Stimulated activated CD4-positive, alpha-beta T cell treated with anti-CD3 and anti-CD28 coated beads, Interleukin-4, amount 100 ng/mL, for 24 hours (primary cell): ENCODE results near the gene KCNJ12.
"Not testable (repeated sequence)": the region's sequence is repeated elsewhere in the genome, so short reads cannot be mapped to it uniquely, and the experiment has no call there.

Source experiments
- DNase-seq: peaks from one replicate; pipeline ENCODE4 v3.0.0-alpha.2; 2020

The KCNJ12 gene

GRCh38 chr17:21349358-21350050 lies 26.7 kb upstream of the KCNJ12 start:
- DNase-seq = not testable (repeated sequence)

GRCh38 chr17:21350495-21350894 lies 25.7 kb upstream of the KCNJ12 start:
- DNase-seq = not testable (repeated sequence)

GRCh38 chr17:21351366-21352065 lies 24.6 kb upstream of the KCNJ12 start:
- DNase-seq = no peak

- no peak for DNase-seq
Measured at GRCh38 chr17:21352221-21352980, 23.8 kb upstream of the KCNJ12 start.

GRCh38 chr17:21352981-21353265 lies 23.2 kb upstream of the KCNJ12 start:
- DNase-seq = no peak

- no peak for DNase-seq
Measured at GRCh38 chr17:21353326-21354010, 22.7 kb upstream of the KCNJ12 start.

- DNase-seq = no peak
Measured at GRCh38 chr17:21354796-21355385, 21.3 kb upstream of the KCNJ12 start.

- no peak for DNase-seq
Measured at GRCh38 chr17:21355586-21355985, 20.6 kb upstream of the KCNJ12 start.

- DNase-seq = no peak
Measured at GRCh38 chr17:21356537-21357127, 19.5 kb upstream of the KCNJ12 start.

GRCh38 chr17:21357281-21357680 lies 18.9 kb upstream of the KCNJ12 start:
- no peak for DNase-seq

- DNase-seq = no peak
Measured at GRCh38 chr17:21357696-21358656, 18.2 kb upstream of the KCNJ12 start.

- no peak for DNase-seq
Measured at GRCh38 chr17:21358682-21359482, 17.3 kb upstream of the KCNJ12 start.

GRCh38 chr17:21359483-21359840 lies 16.7 kb upstream of the KCNJ12 start:
- DNase-seq = no peak

GRCh38 chr17:21360048-21360447 lies 16.1 kb upstream of the KCNJ12 start:
- no peak for DNase-seq

- DNase-seq = no peak
Measured at GRCh38 chr17:21361020-21361809, 14.9 kb upstream of the KCNJ12 start.

GRCh38 chr17:21362331-21362931 lies 13.7 kb upstream of the KCNJ12 start:
- DNase-seq = no peak

GRCh38 chr17:21363776-21364642 lies 12.1 kb upstream of the KCNJ12 start:
- DNase-seq = no peak

- DNase-seq = no peak
Measured at GRCh38 chr17:21365016-21365415, 11.1 kb upstream of the KCNJ12 start.
